Effector CD8-positive, alpha-beta T cell (primary cell): ENCODE results near the gene DUSP10.

Experiments used
- DNase-seq: peaks from one replicate; lab custom pipeline; 2025; lab: John Stamatoyannopoulos, UW

DUSP10 gene

DNA sequence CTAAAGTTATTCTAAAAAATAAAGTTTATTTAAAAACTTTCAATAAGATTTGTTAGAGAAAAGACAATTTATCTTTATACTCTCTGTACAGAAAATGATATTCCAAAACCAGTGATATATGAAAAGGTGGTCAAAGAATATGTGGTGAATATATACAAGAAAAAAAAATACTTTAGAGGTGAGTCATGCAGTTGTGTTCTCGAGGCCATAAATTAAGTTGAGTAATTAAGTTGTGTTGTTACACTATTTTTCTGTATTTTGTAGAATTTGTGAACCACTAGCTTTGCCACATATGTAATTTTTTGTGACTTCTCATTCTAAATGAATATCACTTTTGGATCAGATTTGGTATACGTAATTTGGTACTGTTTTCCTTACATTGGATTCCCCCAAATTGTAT lies 23.6 kb upstream of the DUSP10 start:
- DNase-seq = no peak

DNA sequence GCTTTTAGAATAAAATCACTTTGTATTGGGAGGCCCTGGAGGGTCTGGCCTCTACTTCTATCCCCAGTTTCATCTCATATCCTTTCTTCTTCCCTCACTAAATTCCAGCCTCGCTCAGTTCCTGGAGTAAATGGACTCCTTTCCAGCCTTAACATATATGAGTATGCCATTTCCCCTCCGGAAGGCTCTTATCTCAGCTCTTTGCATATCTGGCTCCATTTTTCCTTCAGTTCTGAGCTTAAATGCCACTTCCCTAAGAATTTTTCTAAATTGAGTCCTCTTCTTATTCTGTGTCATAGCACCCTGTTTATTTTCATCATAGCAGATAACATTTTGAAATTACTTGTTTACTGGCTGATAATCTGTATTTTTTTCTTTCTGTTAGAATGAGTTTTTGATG lies 20.2 kb upstream of the DUSP10 start:
- DNase-seq = no peak

DNA sequence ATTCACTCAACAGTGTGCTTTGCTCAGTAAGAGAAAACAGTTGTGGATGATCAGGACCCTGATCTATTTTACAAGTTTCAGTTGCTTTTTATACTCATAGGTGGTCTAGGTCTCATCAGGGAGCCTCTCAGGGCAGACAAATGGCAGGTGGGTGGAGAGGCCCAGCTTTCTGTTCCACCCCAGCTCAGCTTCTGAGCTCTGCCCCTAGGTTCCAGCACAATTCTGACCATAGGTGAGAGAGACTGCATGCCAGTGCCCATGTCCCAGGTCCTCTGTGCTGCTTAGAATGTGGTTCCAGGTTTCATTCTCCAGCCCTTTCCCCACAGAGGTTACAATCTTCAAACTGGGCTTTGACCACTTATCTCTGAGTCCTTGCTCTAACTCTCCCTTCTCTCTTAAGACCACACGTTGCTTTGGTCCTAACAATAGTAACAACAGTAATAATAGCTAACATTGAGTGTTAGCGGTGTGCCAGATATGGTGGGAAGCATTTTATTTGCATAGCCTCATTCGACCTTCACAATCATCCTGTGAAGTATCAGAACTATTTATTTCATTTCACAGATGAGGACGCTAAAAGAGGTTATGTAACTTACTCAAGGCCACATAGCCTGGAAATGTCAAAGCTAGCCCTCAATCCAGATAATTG lies 19.6 kb upstream of the DUSP10 start:
- no peak for DNase-seq

GRCh38 chr1:221760911-221761310 lies 19.0 kb upstream of the DUSP10 start:
- DNase-seq = no peak

GRCh38 chr1:221759436-221759835 lies 17.5 kb upstream of the DUSP10 start:
- DNase-seq = no peak

DNA sequence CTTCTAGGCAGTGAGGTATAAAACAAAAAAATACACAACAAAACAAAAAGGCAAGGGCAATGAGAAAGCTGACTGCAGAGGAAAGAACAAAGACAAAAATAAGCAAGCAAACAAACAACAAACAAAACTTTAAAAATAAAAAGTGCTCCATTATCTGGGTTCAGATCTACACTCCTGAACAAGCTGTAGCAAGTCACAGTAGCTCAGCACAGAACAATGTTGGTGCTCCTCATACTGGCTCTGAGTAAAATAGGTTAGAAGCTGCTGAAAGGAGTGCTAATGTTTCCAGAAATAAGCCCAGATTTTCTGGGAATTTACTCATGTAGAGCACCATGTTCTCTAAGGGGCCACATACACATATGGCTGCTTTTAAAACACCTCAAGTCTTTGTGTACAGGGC lies 16.6 kb upstream of the DUSP10 start:
- DNase-seq = no peak

GRCh38 chr1:221756830-221757551 lies 15.1 kb upstream of the DUSP10 start:
- DNase-seq = no peak

- no peak for DNase-seq
Observed at GRCh38 chr1:221753828-221754188, 11.9 kb upstream of the DUSP10 start.

- no peak for DNase-seq
Observed at GRCh38 chr1:221751226-221751887, 9.5 kb upstream of the DUSP10 start.

GRCh38 chr1:221748981-221749380 lies 7.1 kb upstream of the DUSP10 start:
- no peak for DNase-seq

DNA sequence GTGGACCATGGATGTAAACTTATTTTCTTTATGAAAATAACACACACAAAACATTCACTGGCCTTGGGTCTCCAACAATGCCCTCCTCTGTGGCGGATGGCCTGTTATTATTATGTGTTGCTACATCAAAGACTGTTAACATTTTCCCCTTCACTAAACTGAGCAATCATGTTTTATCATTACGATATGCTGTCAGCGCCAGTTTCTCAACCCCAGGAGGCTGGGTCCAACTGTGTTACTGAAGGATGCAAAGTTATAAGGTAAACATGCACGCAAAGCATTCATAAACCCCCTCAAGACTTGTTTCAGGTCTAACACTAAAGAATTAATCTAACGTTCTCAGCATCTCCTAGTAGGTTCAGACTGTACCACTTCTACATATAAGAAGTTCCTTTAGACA lies 6.0 kb upstream of the DUSP10 start:
- DNase-seq = no peak

- DNase-seq = no peak
Observed at GRCh38 chr1:221743416-221744208, 1.7 kb upstream of the DUSP10 start.

GRCh38 chr1:221742555-221743415 lies 896 bp upstream of the DUSP10 start:
- peak; percentile 59 for DNase-seq

GRCh38 chr1:221740993-221741702 lies 741 bp downstream of the DUSP10 start:
- DNase-seq = no peak

DNA sequence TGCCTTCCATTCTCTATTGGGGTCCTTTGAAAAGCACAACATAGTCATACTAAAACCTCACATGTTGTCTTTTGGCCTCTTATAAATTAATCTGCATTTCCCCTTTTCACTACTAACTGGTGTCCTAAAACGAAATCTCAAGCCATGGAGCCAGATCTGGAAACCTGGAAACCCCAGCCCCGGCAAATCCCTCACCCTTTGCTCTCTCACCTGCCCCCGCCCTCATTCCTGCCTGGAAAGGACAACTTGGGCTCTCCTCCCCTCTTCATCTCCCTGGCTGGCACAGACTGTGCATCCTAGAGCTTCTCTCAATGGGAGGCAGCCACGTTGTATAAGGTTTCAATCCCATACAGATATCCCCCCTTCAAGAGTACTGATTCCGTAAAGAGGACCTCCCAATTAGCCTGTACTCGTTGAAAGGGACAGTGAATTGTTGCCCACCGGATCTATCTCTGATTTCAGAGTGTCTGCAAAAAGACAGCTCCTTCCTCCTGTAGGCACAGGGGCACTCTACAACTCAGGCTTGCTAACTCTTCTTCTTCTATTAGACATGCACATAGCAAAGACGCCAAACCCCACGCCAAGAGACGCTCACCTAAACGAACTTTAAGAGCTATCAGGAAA lies 1.4 kb downstream of the DUSP10 start:
- no peak for DNase-seq

DNA sequence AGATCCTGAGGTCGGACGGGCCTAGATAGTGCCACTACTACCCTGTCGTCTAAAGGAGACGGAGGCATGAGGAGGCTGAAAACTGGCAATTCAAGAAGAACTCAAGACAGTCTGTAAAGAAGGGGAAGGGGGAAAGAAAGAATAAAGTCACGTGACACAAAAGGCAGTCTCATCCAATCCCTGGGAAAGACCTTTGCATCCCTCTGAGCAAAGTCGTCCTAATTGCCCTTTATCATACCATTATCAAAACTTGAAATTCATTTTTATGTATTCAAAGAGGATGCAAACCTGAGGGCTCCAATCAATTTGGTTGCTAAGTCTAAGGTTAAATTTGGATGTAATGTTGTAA lies 2.2 kb downstream of the DUSP10 start:
- no peak for DNase-seq

DNA sequence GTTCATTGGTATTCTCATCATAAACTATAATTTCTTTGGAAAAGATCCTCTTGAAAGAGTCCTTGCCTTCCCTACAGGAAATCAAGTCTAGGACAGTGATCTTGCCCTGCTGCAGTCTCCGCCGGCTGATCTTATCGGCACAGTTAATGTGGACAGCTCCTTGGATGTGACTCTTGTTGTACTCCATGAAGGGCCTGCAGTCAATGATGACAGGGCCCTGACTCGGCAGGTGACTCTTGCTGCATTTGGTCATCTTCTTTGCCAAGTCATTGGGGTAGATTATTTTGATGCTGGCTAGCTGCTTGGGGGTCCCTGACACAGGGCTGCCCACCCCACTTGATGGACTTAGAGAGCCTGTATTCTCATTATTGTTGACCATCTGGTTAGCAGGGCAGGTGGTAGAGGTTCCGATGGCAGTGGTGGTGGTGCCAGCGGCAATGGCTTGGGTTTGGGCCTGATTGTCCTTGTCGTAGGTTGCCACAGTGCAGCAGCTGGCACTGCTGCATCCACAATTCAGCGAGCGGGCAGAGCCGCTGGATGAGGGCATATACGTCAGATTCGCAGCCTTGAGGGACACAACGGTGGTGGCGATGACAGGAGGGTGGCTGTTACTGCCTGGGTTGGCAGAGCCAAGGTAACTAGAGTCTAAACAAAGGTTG lies 2.7 kb downstream of the DUSP10 start:
- DNase-seq = no peak

- no peak for DNase-seq
Observed at GRCh38 chr1:221736714-221737113, 5.2 kb downstream of the DUSP10 start.

GRCh38 chr1:221735999-221736398 lies 5.9 kb downstream of the DUSP10 start:
- no peak for DNase-seq

DNA sequence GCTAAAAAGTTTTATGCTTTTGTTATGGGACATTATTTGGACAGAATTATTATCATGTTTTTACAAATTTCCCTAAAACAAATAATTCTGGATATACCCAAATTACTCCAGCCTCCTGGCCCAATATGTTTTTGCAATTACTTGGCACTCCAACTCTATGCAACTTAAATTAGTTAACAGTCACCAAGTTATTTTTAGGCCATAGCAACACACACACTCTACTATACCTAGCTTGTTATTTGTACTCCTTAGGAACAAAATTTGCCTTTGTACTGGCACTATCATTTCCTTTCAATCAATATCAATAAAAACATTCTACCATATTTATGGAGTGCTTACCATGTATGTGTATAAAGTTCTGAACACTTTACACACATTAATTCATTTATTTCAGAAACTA lies 7.7 kb downstream of the DUSP10 start:
- DNase-seq = no peak
